Testis (tissue), 3 donors: ENCODE results near the gene SEC61A2. TPM values are rescaled to one million over a fixed set of nuclear protein-coding genes. Genes with fewer than 3 reads are reported as not detected.

Experiments
- DNase-seq: peaks from one replicate; pipeline ENCODE4 v3.0.0-alpha.2; 2019
- H3K27ac ChIP-seq, 2 donors: fragments of 200-600 bp; sonication (generic); one replicate each; pipeline ENCODE4 v1.5.1; 2019
- H3K27me3 ChIP-seq: fragments of 200-600 bp; sonication (generic); one replicate; pipeline ENCODE4 v1.5.1; 2019
- H3K36me3 ChIP-seq: fragments of 200-600 bp; sonication (generic); one replicate; pipeline ENCODE4 v1.5.1; 2017; ENCODE audit warnings: low read depth; ENCODE audit errors: missing control alignments
- H3K4me1 ChIP-seq: fragments of 200-600 bp; sonication (generic); one replicate; pipeline ENCODE4 v1.5.1; 2019
- H3K4me3 ChIP-seq, 2 donors: fragments of 200-600 bp; sonication (generic); one replicate each; pipeline ENCODE4 v1.5.1; 2017 to 2019
- H3K9me3 ChIP-seq: fragments of 200-600 bp; sonication (generic); one replicate; pipeline ENCODE4 v1.5.1; 2017
- CTCF ChIP-seq, 3 experiments: fragments of 450-650 bp in 2 of 3; fragments of 200-600 bp in 1 of 3; sonication (generic) in 1 of 3; IDR thresholded peaks; one replicate each; pipeline ENCODE4 v1.5.1; 2016 to 2019; ENCODE audit warnings: antibody characterized with exemption in 3 of 3, mild to moderate bottlenecking in 2 of 3, moderate library complexity in 1 of 3
- POLR2A ChIP-seq: fragments of 450-650 bp; IDR thresholded peaks from one replicate; pipeline ENCODE4 v1.6.1; 2017; ENCODE audit warnings: antibody characterized with exemption, mild to moderate bottlenecking, moderate library complexity
- WGBS, 2 donors: methylation state at CpG; one replicate each; pipeline ENCODE4 v1.1.5; 2018; 5-methylcytosine and 5-hydroxymethylcytosine counted together
- intact Hi-C: fragments of 100-400 bp; cut with DNase I; formaldehyde crosslinking; loops from one replicate; pipeline ENCODE4 v1.15.1; 2023; ENCODE audit warnings: low total_unique reads
- polyA plus RNA-seq: library from polyadenylated mRNA; stranded (reverse); fragments of 350-450 nt; fragmentation: Illumina TruSeq; extraction: RNeasy Lipid Tissue Mini Kit (QIAGEN cat#74804); gene quantifications from one replicate; pipeline ENCODE4 v1.2.3, GENCODE V29; 2014; ENCODE audit warnings: low read depth, low replicate concordance; ENCODE audit not compliant: insufficient read depth
- total RNA-seq, 2 donors: library from RNA; depleted of rRNA; stranded (reverse); fragments of >200 nt; gene quantifications; one replicate each; pipeline ENCODE4 v1.2.3, GENCODE V29; 2016

Gene SEC61A2
- total and polyA plus RNA-seq, 3 donors from 2014 or later = 28.6 to 57.5 (median 46.4) TPM

- no peak for TF ChIP-seq CTCF (IDR thresholded peaks at IDR 0.05)
- no peak for TF ChIP-seq POLR2A
- no peaks in the 10 kb centered on the region for H3K36me3 ChIP-seq
Measured at GRCh38 chr10:12150163-12150562, 20.7 kb downstream of the SEC61A2 start.

GRCh38 chr10:12154516-12154915, 25.0 kb downstream of the SEC61A2 start:
- H3K4me3 ChIP-seq = no peak overlapping the region
- H3K27me3 ChIP-seq = no peaks in the 10 kb centered on the region
- H3K27ac ChIP-seq = no peak overlapping the region
- intact Hi-C loops = no loop called here
- no peaks in the 10 kb centered on the region for H3K36me3 ChIP-seq
- H3K9me3 ChIP-seq = no peaks in the 10 kb centered on the region
- 83 to 91% methylated on average over 6 of the region's 6 CpGs for WGBS, 2 donors
- no peak for DNase-seq
- no peak for TF ChIP-seq CTCF (IDR thresholded peaks at IDR 0.05)
- no peak for TF ChIP-seq POLR2A
- H3K4me1 ChIP-seq = no peaks in the 10 kb centered on the region

More at GRCh38 chr10:12150163-12150562, 20.7 kb downstream of the SEC61A2 start:
- intact Hi-C loops = no loop called here
- no peaks in the 10 kb centered on the region for H3K4me1 ChIP-seq
- no peak overlapping the region for H3K4me3 ChIP-seq
- DNase-seq = no peak
- no peaks in the 10 kb centered on the region for H3K9me3 ChIP-seq
- WGBS, 2 donors = 74 to 93% methylated on average over 4 of the region's 4 CpGs
- no peaks in the 10 kb centered on the region for H3K27me3 ChIP-seq
- H3K27ac ChIP-seq = no peak overlapping the region

- WGBS, 2 donors = 94% methylated on average over 14 of the region's 14 CpGs
- Histone ChIP-seq H3K4me3 (no peak overlapping the region), H3K27me3 (no peaks in the 10 kb centered on the region), H3K27ac (no peak overlapping the region), H3K36me3 (no peaks in the 10 kb centered on the region), H3K9me3 (no peaks in the 10 kb centered on the region), H3K4me1 (no peaks in the 10 kb centered on the region)
- no peak for DNase-seq
- intact Hi-C loops = no loop called here
- TF ChIP-seq POLR2A (no peak), CTCF (IDR thresholded peaks at IDR 0.05) (no peak)
Measured at GRCh38 chr10:12156367-12157123, 27.1 kb downstream of the SEC61A2 start.

- no peak for DNase-seq
- H3K27me3 ChIP-seq = no peaks in the 10 kb centered on the region
- H3K4me1 ChIP-seq = no peaks in the 10 kb centered on the region
- intact Hi-C loops = no loop called here
- no peaks in the 10 kb centered on the region for H3K9me3 ChIP-seq
- TF ChIP-seq CTCF (IDR thresholded peaks at IDR 0.05) = no peak
- no peak for TF ChIP-seq POLR2A
- WGBS, 2 donors = 91 to 92% methylated on average over 3 of the region's 3 CpGs
- H3K4me3 ChIP-seq = no peak overlapping the region
- H3K36me3 ChIP-seq = no peaks in the 10 kb centered on the region
- H3K27ac ChIP-seq = no peak overlapping the region
Measured at GRCh38 chr10:12158111-12158510, 28.6 kb downstream of the SEC61A2 start.

- Histone ChIP-seq H3K27me3 (no peaks in the 10 kb centered on the region), H3K4me1 (no peaks in the 10 kb centered on the region), H3K27ac (no peak overlapping the region), H3K9me3 (no peaks in the 10 kb centered on the region), H3K36me3 (no peaks in the 10 kb centered on the region), H3K4me3 (no peak overlapping the region)
- intact Hi-C loops = no loop called here
- 91 to 94% methylated on average over 5 of the region's 5 CpGs for WGBS, 2 donors
- no peak for DNase-seq
- no peak for TF ChIP-seq CTCF (IDR thresholded peaks at IDR 0.05)
Measured at GRCh38 chr10:12160664-12161063, 31.2 kb downstream of the SEC61A2 start.
